Stimulated activated CD8-positive, alpha-beta memory T cell treated with anti-CD3 and anti-CD28 coated beads, Interleukin-15, amount 100 ng/mL, for 24 hours (primary cell): ENCODE measurements around the gene CTXND2.
"Not testable (repeated sequence)": the region's sequence is repeated elsewhere in the genome, so short reads cannot be mapped to it uniquely, and the experiment has no call there.

ENCODE experiments used
- DNase-seq: peaks from one replicate; pipeline ENCODE4 v3.0.0-alpha.2; 2020; ENCODE audit warnings: low read depth

The CTXND2 gene

GRCh38 chr1:150887018-150887417 is at the start of gene CTXND2:
Gene CTXND2 (plus strand): TSS chr1:150887136. CDS start chr1:150912315, 25,179 bp downstream.
- no peak for DNase-seq

- DNase-seq = not testable (repeated sequence)
Observed at GRCh38 chr1:150840850-150841249, 46.1 kb upstream of the CTXND2 start.

- DNase-seq = no peak
Observed at GRCh38 chr1:150841626-150842025, 45.3 kb upstream of the CTXND2 start.

DNA sequence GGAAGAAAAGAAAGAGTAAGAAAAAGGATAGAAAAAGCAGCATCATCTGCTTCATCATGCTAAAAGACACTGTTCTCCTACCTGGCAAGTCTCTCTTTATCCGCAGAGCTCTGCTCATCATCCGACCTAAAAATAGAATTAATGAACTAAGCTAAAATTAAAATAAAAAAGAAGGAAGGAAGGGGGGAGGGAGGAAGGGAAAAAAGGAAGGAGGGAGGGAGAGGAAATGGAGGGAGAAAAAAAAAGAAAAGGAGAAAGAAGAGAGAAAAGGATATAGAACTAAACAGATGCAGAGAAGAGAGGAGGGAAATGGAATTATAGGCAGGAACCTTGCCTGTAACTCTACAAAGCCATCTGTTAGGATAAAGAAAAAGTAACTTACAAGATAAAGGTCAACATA is 44.6 kb upstream of the CTXND2 start:
- no peak for DNase-seq

DNA sequence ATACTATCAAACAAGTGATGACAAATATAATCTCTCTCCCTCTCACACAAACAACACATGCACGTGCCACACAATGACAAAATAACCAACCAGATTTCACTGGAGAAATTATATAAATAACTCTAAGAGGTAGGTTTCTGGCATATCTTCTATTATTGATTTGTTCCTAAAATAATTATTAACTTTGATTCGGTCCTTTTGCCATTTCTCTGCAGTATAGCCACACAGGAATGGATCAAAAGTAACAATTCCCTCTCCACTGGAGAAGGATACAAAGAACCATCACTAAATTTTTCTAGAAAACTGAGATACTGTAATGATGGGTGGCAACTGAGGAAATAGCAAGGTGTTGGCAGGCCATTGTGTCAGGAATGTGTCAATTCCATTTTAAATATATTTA is 44.0 kb upstream of the CTXND2 start:
- no peak for DNase-seq

- DNase-seq = no peak
Observed at GRCh38 chr1:150843474-150843873, 43.5 kb upstream of the CTXND2 start.

DNA sequence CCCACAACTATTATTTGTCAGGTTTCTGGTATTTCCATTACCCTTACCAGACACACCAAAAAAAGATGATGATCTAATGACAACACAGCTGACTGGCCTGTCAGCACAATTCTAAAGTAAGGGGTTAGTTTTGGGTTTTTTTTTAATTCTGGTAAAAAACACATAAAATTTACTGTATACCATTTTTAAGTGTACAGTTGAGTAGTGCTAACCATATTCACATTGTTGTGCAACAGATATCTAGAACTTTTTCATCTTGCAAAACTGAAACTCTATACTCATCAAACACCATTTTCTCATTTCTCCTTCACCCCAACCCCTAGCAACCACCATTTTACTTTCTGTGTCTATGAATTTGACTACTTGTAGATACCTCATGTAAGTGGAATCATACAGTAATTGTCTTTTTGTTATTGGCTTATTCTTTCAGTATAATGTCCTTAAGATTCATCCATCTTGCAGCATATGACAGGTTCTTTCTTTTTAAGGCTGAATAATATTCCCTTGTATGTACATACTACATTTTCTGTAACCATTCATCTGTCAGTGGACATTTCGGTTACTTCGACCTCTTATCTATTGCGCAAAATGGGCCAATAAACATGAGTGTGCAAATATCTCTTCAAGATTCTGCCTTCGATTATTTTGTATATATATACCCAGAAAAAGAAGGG is 40.3 kb upstream of the CTXND2 start:
- no peak for DNase-seq

GRCh38 chr1:150850801-150851362 is 36.1 kb upstream of the CTXND2 start:
- not testable (repeated sequence) for DNase-seq

- not testable (repeated sequence) for DNase-seq
Observed at GRCh38 chr1:150852734-150853133, 34.2 kb upstream of the CTXND2 start.

- no peak for DNase-seq
Observed at GRCh38 chr1:150863724-150864123, 23.2 kb upstream of the CTXND2 start.

- DNase-seq = not testable (repeated sequence)
Observed at GRCh38 chr1:150864200-150864599, 22.7 kb upstream of the CTXND2 start.

DNA sequence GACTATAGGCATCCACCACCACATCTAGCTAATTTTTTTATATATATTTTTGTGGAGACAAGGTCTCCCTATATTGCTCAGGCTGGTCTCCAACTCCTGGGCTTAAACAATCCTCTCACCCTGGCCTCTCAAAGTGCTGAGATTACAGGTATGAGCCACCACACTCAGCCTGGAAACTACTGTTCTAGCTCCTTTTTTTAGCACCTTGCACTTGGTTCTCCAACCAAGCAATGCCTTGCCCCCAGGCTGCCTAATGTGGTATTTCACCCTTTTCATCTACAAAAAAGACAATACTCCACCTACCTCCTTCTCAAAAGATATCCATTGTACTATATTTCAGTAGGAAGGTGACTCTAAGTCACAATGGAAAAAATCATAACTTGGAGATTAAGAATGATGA is 17.3 kb upstream of the CTXND2 start:
- DNase-seq = no peak

GRCh38 chr1:150872572-150872971 is 14.4 kb upstream of the CTXND2 start:
- DNase-seq = no peak

GRCh38 chr1:150873521-150873920 is 13.4 kb upstream of the CTXND2 start:
- DNase-seq = no peak

DNA sequence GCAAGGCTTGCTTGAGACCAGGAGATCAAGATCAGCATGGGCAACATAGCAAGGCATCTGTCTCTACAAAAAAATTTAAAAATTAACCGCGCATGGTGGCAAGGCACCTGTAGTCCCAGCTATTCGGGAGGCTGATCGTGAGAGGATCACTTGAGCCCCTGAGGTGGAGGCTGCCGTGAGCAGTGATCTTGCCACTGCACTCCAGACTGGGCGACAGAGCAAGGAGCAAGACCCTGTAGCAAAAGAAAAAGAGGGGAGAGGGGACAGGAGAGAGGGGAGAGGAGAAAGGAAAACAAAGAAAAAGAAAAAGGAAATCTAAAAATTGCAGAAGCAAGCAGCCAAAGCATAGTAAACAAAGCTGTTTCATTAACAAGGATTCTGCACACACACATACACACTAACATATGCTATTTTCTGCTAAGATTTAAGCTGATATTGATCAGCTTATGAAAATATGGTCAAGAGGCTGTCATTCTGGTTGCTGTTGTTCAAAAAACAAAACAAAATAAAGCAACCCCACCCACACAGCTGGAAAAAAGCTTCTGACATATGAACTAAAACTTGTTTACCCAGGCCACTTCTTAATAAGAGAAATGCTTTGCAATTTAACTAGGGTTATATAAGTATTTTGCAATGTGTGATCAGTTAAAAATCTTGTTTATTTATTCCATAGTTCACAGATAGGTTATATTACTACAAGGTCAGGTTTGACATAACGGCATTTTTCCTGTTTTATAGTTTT is 12.3 kb upstream of the CTXND2 start:
- DNase-seq = no peak

GRCh38 chr1:150875197-150876118 is 11.5 kb upstream of the CTXND2 start:
- no peak for DNase-seq

DNA sequence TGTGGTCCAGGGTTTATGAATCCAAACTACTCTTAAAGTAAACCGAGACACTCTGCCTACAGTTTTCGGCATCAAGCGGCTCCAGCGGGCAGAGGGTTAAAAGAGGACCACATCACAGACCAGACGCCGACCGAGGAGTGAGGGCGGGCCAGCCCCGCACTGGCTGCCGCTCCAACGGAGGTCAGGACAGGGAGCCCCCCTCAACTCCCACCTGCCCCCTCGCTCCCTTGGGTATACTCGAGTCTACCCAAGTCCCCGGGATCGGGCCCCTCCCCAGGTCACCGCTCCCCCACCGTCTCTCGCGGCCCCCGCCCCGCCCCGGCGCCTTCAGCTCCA is 10.8 kb upstream of the CTXND2 start:
- no peak for DNase-seq

- not testable (repeated sequence) for DNase-seq
Observed at GRCh38 chr1:150878931-150879330, 8.0 kb upstream of the CTXND2 start.

GRCh38 chr1:150881331-150882070 is 5.4 kb upstream of the CTXND2 start:
- no peak for DNase-seq

GRCh38 chr1:150883121-150883520 is 3.8 kb upstream of the CTXND2 start:
- not testable (repeated sequence) for DNase-seq

- DNase-seq = no peak
Observed at GRCh38 chr1:150888727-150889126, 1.8 kb downstream of the CTXND2 start.

DNA sequence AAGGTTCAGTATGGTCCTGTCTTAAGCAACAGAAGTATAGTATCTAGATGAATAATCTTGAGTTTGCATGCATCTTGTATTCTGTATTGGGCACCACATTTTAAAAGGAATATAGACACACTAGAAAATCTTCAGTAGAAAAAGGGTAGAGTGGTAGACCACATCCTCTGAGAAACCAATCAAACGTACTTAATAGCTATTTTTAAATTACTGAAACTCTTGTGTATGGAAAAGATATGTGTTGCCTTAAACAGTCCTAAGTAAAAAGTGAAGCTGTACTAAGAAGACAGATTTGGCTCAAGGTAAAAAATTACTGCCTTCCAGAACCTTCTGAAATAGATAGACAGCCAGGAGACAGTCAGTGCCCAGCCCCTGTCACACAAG is 3.1 kb downstream of the CTXND2 start:
- DNase-seq = no peak
